Stimulated activated CD8-positive, alpha-beta memory T cell treated with anti-CD3 and anti-CD28 coated beads, Interleukin-7, amount 100 ng/mL, for 48 hours (primary cell): ENCODE results near the gene PDE6H.

Experiments used
- DNase-seq, 2 donors: peaks; one replicate each; pipeline ENCODE4 v3.0.0-alpha.2; 2020; ENCODE audit warnings: low read depth in 1 of 2; ENCODE audit errors: extremely low read depth in 1 of 2

The PDE6H gene

DNA sequence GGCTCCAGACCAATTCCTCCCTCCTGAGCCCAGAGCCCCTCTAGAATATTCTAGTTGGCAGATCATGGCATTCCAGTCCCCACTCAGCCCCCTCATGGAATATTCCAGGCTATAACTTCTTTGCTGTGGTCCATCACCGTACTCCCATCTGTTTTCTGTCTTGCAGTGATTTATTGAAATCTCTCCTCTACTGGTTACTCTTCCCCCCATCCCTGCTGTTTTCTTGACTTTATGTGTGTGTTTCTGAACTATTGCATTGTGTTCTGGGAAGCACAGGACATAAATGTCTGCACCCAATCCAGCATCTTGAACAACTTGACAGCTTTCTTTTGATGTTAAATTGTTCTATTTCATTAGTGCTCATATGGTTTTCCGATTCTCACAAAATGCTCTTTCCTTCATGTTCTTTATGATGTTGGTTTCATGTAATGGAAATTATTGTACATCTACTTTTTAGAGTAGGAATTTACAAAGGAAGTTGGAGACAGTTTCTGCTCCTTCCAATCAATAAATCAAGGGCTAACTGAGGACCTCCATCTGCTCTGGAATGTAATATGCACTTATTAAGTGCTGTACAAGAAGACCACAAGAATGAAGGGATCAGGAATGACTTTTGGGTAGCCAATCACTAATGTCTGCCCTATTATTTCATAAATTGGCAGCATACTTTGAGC lies 26.3 kb downstream of the PDE6H start:
- no peak for DNase-seq

DNA sequence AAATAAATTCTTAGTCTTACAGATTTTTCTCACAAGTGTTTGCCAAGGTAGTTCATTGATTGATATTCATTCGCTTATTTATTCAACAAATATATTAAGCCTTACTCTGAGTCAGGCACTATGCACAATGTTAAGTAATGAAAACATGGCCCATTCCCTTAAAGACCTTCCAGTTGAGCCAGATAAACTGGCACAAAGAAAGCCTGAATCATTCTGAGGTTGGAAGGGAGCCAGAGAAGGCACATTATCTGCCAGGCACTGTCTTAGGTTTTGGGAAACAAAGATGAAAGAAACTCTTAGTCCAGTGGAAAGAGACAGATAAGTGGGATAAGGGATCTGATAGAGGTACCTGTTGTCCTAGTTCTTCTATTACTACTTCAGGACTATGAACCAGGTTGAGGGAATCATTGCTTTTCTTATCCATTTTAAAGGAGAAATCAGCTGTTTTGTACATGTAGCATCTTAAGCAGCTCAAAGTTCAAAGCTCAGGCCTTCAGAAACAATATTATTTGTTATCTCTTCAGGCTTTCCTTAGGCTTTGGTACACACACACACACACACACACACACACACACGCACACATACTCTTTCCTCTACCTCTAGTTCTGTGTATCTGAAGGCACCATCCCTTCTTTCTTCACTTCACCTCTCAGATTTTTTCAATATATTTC lies 27.0 kb downstream of the PDE6H start:
- DNase-seq: no peak

DNA sequence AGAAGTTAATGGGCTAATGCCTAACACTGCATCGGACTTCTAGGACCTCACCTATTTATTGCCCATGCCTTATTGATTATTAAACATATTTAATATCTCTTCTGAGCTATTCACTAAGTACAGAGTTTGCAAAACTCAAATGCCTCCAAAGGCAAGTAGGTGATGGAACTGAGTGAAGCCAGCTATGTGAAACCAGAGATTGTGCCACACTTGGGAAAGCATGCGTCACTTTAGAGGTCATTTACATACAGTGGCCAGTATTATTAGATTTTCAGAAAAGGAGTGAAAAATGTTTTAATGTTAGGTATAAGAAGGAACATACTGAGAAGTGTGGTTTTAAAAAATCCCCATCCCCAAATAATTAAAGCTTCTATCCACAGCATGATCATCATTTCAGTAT lies 27.7 kb downstream of the PDE6H start:
- no peak for DNase-seq

DNA sequence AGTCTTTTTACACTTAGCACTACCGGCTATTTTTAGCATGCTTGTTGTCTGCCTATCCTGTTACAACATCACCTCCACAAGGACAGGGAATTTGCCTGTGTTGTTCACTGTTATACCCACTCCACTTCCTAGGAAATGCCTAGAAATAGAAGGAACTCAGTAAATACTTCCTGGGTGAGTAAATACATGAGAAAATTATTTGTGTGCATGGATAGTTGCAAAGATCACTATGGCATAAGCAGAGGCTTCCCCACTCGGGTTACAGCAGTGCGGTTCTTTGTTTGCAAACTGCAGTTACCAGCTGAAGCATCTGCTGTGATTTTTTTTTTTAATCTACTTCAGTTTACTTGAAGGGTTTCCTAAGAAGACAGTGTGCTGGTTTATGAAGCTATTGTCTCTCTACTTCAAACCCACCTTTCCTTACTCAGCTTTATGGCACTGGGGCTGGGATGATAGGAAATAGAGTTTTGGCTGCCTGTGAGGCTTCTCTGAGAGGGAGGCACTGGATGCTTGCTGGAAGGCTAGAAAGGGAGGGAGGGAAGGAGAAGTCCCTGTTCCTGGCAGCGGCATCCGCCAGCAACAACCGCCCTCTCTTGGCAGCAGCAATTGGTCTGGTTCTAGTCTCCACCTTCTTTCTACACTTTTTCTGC lies 29.0 kb downstream of the PDE6H start:
- DNase-seq: no peak

DNA sequence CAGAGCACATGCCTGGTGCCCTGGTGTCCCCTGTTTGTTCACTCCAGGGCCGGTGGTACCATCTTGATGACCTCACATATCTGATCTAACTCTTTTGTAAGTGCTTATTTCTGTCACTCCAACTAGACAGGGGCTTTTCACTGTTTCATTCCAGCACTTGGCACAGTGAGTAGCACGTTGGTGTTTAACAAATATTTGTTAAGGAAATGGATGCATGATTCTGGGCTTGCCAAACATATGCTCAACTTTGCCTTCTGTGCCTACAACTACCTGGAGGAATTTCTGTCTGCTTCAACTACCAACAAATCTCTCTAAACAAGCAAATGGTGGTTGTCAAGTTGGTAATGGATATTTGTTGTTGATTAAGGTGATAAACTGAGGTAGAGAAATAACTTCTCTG lies 31.6 kb downstream of the PDE6H start:
- no peak for DNase-seq

DNA sequence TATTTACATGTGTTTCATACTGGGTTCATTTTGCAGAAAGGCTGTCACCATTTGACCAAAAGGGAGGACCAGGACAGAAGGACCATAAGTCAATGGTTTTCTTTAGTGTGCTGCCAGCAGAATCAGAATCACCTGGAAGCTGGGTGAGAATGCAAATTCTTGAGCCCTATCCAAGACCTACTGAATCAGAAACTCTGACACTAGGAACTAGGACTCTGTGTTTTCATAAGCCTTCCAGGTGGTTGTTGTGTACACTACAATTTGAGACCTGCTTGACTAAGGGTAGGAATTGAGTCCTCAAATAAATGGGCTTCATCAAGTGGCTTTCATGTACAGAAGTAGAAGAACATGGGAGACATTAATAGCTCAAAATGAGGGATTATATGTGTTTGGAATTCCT lies 32.2 kb downstream of the PDE6H start:
- no peak for DNase-seq

DNA sequence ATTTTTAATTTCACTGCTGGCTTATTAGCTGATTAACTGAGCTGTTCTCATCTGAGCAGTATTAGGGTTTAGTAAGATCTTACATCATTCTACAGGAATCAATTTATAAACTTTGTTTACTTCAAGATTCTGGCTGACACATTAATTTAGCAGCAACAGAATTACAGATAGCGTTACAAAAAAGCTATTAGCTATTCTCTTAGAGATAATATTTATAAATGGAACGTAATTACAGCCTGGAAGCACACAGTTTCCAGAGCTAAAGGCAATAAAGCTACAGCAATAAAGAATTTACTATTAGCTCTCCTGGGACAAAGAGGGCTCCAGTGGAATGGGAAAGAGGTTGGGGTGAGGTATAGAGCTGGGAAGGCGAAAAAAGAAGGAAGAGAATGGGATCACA lies 34.7 kb downstream of the PDE6H start:
- no peak for DNase-seq

DNA sequence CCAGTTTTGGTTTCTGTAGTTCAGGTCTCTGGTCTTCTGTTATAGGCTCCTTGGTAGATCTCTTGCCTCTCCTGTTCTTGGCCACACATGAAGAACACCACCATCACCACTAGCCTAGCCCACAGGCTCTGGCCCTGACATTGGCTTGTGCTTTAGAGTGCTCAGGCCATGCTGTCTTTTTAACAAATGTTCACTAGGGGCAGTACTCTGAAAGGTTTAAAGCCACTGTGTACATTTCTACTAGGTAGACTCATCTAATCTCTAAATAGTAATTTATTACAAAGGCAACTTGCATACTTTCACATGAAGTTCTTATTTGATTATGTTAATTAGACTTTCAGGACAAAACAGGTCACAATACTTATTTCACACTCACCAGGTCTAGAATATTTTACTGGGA lies 38.3 kb downstream of the PDE6H start:
- no peak for DNase-seq

DNA sequence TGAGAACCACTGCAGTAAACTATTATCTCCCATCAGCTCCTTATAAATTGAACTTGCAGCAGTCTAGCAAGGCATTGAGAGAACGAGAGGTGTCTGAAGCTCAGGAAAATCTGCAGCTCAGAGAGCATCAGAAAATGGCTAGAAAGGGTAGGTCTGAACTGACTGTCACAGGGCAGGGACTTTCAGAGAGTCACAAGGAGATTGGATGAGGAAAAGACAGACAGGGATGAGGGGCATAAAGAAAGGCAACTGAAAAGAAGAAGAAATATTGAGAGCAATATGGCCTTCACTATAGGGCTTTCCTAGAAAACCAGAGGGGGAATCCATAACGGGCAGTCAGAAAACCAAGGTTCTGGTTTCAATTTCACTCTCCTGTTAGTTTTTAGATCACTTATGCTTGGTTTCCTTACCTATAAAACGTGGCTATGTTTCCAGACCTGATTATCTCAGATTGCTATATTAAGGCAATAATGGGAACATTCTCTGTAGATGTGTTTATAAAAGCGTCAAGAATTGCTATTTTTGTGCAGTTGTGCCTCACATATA lies 40.9 kb downstream of the PDE6H start:
- no peak for DNase-seq

DNA sequence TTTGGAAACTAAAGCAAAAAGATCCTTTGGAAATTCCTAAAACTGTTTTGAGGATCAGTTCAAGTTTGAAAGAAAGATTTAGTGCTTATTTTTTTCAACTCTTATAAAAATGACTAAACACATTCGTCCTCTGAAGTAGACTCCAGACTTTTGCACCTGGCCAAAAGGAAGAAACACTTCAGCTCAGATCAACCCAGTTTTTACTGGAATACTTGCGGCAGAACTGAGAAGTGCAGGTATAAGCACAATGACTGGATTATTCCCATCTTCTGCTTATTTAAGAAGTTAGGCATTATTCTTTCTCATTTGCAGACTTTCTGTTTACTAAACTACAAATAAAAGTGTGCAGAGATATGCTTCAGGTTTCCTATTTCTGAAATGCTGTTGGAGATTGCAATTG lies 41.9 kb downstream of the PDE6H start:
- DNase-seq: no peak

DNA sequence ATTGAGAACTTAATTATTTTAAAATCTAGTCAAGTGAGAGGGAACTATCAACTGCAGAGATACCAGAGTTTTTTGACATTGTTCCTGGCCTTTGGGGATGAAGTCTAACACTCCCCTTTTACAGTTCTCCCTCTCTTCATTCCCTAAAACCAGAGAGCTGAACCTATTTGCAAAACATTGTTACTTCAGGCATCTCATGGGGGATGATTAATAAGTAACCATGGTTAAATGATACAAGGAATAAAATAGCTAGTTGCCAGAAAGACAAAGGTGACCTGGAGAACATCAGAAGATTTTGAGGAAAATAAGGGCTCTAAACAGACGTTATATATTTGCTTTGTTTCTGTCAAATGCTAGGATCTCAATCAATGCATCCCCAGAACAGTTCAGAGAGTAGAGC lies 42.3 kb downstream of the PDE6H start:
- DNase-seq: no peak

DNA sequence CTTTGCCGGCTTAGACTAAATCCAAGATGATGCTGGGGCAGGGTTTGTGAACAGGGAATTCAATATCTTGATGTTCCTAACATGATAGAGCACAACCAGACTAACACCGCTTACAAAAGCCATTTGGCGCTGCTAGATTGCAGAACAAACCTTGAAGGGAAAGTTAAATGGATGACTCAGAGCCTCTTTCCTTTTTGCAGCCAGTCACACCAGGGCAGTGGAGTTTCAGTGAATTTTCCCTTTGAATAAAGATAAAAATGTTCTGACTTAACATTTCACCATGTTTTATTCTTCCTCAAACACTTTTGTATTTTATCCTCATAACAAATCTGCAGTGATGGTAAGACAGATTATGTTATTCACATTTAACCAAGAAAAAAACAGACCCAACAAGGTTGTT lies 47.3 kb downstream of the PDE6H start:
- no peak for DNase-seq
